ENCODE results near the gene CYP2D6.
"Not testable (repeated sequence)": the region's sequence is repeated elsewhere in the genome, so short reads cannot be mapped to it uniquely, and the experiment has no call there.

The CYP2D6 gene

GRCh38 chr22:42156598-42156997 is 26.0 kb upstream of the CYP2D6 start:
- no peak for DNase-seq

- DNase-seq, result no peak
Measured at GRCh38 chr22:42156121-42156520, 25.5 kb upstream of the CYP2D6 start.

- DNase-seq, result no peak
Measured at GRCh38 chr22:42155053-42155543, 24.5 kb upstream of the CYP2D6 start.

- no peak for DNase-seq
Measured at GRCh38 chr22:42154293-42155052, 23.9 kb upstream of the CYP2D6 start.

GRCh38 chr22:42152661-42153270 is 22.2 kb upstream of the CYP2D6 start:
- no peak for DNase-seq

- DNase-seq, result no peak
Measured at GRCh38 chr22:42151924-42152635, 21.5 kb upstream of the CYP2D6 start.

- no peak for DNase-seq
Measured at GRCh38 chr22:42150727-42151590, 20.3 kb upstream of the CYP2D6 start.

- not testable (repeated sequence) for DNase-seq
Measured at GRCh38 chr22:42149798-42150197, 19.2 kb upstream of the CYP2D6 start.

GRCh38 chr22:42145175-42145574 is 14.6 kb upstream of the CYP2D6 start:
- no peak for DNase-seq

- not testable (repeated sequence) for DNase-seq
Measured at GRCh38 chr22:42143859-42144822, 13.5 kb upstream of the CYP2D6 start.

GRCh38 chr22:42142771-42143461 is 12.3 kb upstream of the CYP2D6 start:
- no peak for DNase-seq

GRCh38 chr22:42141307-42142057 is 10.9 kb upstream of the CYP2D6 start:
- DNase-seq, result not testable (repeated sequence)

- not testable (repeated sequence) for DNase-seq
Measured at GRCh38 chr22:42140153-42140552, 9.5 kb upstream of the CYP2D6 start.

- not testable (repeated sequence) for DNase-seq
Measured at GRCh38 chr22:42139508-42139907, 8.9 kb upstream of the CYP2D6 start.

- DNase-seq, result no peak
Measured at GRCh38 chr22:42138972-42139371, 8.4 kb upstream of the CYP2D6 start.

GRCh38 chr22:42138122-42138770 is 7.6 kb upstream of the CYP2D6 start:
- no peak for DNase-seq

- DNase-seq, result not testable (repeated sequence)
Measured at GRCh38 chr22:42135688-42136087, 5.1 kb upstream of the CYP2D6 start.

- no peak for DNase-seq
Measured at GRCh38 chr22:42134100-42135020, 3.8 kb upstream of the CYP2D6 start.

All from NCI-H82 (cell line).